Prostate gland (tissue), 2 donors: ENCODE results near the gene NPFFR1. TPM values are rescaled to one million over a fixed set of nuclear protein-coding genes. Genes with fewer than 3 reads are reported as not detected.
"Not testable (repeated sequence)": the region's sequence is repeated elsewhere in the genome, so short reads cannot be mapped to it uniquely, and the experiment has no call there.

Experiments used
- DNase-seq: peaks from one replicate; pipeline ENCODE4 v3.0.0-alpha.2; 2019; ENCODE audit warnings: low spot score
- H3K27ac ChIP-seq, 2 donors: fragments of 200-600 bp; sonication (generic); 2 replicates each; pipeline ENCODE4 v1.5.1; 2017 to 2019
- H3K27me3 ChIP-seq: fragments of 200-600 bp; sonication (generic); replicated peaks from 2 replicates; pipeline ENCODE4 v1.5.1; 2019; ENCODE audit not compliant: insufficient read depth
- H3K36me3 ChIP-seq, 2 donors: fragments of 200-600 bp; sonication (generic); 1 replicate in 1 of 2; 2 replicates in 1 of 2; pipeline versions ENCODE4 v1.5.1 to v1.8.1; 2017 to 2019
- H3K4me1 ChIP-seq: fragments of 200-600 bp; sonication (generic); replicated peaks from 2 replicates; pipeline ENCODE4 v1.5.1; 2019
- H3K4me3 ChIP-seq, 2 donors: fragments of 200-600 bp; sonication (generic); 2 replicates each; pipeline ENCODE4 v1.5.1; 2017 to 2019
- H3K9me3 ChIP-seq: fragments of 200-600 bp; sonication (generic); 2 replicates; pipeline ENCODE4 v1.5.1; 2017
- POLR2A ChIP-seq: fragments of 450-650 bp; IDR thresholded peaks from one replicate; pipeline ENCODE4 v1.6.1; 2016; ENCODE audit warnings: antibody characterized with exemption, mild to moderate bottlenecking
- POLR2AphosphoS5 ChIP-seq: sonication (generic); formaldehyde crosslinking; IDR thresholded peaks from one replicate; pipeline ENCODE4 v1.6.1; 2017; ENCODE audit warnings: antibody characterized with exemption
- WGBS: methylation state at CpG from one replicate; pipeline ENCODE4 v1.1.5; 2018; 5-methylcytosine and 5-hydroxymethylcytosine counted together
- intact Hi-C: fragments of 100-400 bp; cut with DNase I; formaldehyde crosslinking; loops from one replicate; pipeline ENCODE4 v1.14.2; 2022
- total RNA-seq, 2 donors: library from RNA; depleted of rRNA; stranded (reverse); fragments of >200 nt; gene quantifications; one replicate each; pipeline ENCODE4 v1.1.0, GENCODE V29; 2016
- TF ChIP-seq, protein P1 (sequence below), 4 experiments: fragments of 200-600 bp in 2 of 4; fragments of 450-650 bp in 2 of 4; sonication (generic) in 2 of 4; IDR thresholded peaks; 1 replicate in 3 of 4; 2 replicates in 1 of 4; pipeline ENCODE4 v1.5.1; 2016 to 2019; ENCODE audit warnings: antibody characterized with exemption in 4 of 4, mild to moderate bottlenecking in 2 of 4, moderate library complexity in 2 of 4

NPFFR1 gene
- total RNA-seq, 2 donors from 2014 or later = under 0.01 to 1.1 TPM

DNA sequence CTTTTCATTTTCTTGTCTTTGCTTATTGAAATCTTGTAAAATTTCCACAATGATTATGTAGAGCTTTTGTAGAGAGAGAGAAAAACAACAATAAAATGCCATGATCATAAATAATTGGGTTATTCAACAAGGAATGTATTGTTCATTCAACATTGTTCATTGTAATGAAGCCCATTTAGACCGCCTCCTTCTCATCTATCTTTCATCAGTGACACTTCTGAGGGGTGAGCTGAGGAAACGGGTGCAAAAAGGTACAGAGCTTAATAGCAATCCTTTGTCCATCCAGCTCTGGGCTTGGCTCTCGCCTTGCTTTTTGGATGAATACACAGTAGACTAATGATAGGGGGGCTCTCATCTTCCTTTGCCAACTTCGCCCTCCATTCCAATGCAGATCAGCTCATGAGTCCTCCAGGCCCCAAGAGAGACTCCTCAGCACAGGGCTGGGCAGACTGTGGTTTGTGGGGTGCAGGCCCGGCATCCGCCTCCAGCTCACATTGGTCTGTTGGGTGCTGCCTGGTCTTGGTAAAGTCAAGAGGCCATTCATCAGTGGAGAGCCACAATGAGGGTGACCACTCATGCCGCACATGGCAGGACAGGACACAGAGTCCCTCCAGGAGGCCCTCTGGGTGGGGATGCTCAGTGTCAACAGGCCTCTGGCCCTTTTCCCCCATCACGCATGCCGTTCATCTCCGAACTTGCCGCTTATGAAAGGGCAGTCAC is 32.7 kb downstream of the NPFFR1 start:
- Histone ChIP-seq H3K4me1 (no peaks in the 10 kb centered on the region), H3K27ac (no peak overlapping the region), H3K4me3 (no peak overlapping the region), H3K36me3 (no peaks in the 10 kb centered on the region), H3K27me3 (no peaks in the 10 kb centered on the region), H3K9me3 (no peaks in the 10 kb centered on the region)
- TF ChIP-seq POLR2AphosphoS5 = no peak
- TF ChIP-seq, protein P1, sequence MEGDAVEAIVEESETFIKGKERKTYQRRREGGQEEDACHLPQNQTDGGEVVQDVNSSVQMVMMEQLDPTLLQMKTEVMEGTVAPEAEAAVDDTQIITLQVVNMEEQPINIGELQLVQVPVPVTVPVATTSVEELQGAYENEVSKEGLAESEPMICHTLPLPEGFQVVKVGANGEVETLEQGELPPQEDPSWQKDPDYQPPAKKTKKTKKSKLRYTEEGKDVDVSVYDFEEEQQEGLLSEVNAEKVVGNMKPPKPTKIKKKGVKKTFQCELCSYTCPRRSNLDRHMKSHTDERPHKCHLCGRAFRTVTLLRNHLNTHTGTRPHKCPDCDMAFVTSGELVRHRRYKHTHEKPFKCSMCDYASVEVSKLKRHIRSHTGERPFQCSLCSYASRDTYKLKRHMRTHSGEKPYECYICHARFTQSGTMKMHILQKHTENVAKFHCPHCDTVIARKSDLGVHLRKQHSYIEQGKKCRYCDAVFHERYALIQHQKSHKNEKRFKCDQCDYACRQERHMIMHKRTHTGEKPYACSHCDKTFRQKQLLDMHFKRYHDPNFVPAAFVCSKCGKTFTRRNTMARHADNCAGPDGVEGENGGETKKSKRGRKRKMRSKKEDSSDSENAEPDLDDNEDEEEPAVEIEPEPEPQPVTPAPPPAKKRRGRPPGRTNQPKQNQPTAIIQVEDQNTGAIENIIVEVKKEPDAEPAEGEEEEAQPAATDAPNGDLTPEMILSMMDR (IDR thresholded peaks at IDR 0.05) = no peak
- WGBS = 80% methylated on average over 11 of the region's 11 CpGs
- DNase-seq = no peak
- intact Hi-C loops = no loop called here

DNA sequence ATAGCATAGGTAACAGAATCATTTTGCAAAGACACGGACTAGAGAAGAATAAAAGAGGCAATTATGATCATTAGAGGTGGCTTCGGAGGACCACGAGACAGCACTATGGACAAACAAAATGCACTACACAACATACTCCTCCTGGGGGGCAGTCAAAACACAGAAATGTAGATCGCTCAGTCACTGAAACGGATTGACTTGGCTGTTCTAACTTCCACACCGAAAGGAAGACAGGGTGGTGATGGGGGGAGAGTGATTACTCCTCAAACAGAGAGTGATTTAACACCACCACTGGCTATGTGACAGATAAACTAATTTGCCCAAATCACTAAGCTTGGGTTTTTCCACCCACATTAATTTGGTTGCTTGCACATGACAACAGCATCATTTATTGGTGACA is 36.4 kb downstream of the NPFFR1 start:
- no peaks in the 10 kb centered on the region for H3K4me1 ChIP-seq
- H3K36me3 ChIP-seq = no peaks in the 10 kb centered on the region
- WGBS = 61% methylated on average over 6 of the region's 6 CpGs
- no peak overlapping the region for H3K27ac ChIP-seq
- no peak for DNase-seq
- TF ChIP-seq, protein P1 (IDR thresholded peaks at IDR 0.05) = no peak
- TF ChIP-seq POLR2A (no peak), POLR2AphosphoS5 (no peak)
- intact Hi-C loops = no loop called here
- H3K27me3 ChIP-seq = no peaks in the 10 kb centered on the region
- no peaks in the 10 kb centered on the region for H3K9me3 ChIP-seq
- H3K4me3 ChIP-seq = no peak overlapping the region

DNA sequence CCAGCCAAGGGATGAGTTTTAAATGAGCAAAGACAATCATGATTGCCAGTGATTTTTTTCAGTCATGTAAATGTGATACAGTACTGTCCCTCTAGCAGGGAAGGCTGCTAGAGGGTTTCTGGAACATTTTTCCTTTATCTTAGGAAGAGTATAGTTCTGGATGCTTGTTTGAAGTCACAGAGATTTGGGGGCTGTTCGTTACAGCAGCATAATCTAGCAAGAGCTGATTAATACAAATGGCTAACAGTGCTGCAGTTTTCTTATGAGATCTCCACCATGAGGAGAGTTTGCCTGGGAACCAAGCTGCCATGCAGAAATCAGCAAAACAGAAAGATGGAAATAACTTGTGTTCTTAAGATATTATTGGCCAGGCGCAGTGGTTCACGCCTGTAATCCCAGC is 42.7 kb downstream of the NPFFR1 start:
- no peaks in the 10 kb centered on the region for H3K27me3 ChIP-seq
- H3K27ac ChIP-seq = no peak overlapping the region
- no peaks in the 10 kb centered on the region for H3K36me3 ChIP-seq
- DNase-seq = no peak
- no peaks in the 10 kb centered on the region for H3K9me3 ChIP-seq
- H3K4me1 ChIP-seq = no peaks in the 10 kb centered on the region
- no peak overlapping the region for H3K4me3 ChIP-seq
- intact Hi-C loops = no loop called here
- TF ChIP-seq POLR2AphosphoS5 = no peak
- TF ChIP-seq POLR2A = no peak
- TF ChIP-seq, protein P1 (IDR thresholded peaks at IDR 0.05) = no peak
- 96% methylated on average over 3 of the region's 3 CpGs for WGBS

DNA sequence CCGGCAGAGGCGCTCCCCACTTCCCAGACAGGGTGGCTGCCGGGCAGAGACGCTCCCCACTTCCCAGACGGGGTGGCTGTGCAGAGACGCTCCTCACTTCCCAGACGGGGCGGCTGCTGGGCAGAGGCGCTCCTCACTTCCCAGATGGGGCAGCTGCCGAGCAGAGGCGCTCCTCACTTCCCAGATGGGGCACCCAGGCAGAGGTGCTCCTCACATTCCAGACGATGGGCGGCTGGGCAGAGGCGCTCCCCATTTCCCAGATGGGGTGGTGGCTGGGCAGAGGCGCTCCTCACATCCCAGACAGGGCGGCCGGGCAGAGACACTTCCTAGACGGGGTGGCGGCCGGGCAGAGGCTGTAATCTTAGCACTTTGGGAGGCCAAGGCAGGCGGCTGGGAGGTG is 43.8 kb downstream of the NPFFR1 start:
- H3K27me3 ChIP-seq, intact Hi-C loops, H3K4me1 ChIP-seq, H3K9me3 ChIP-seq, H3K36me3 ChIP-seq, H3K4me3 ChIP-seq, H3K27ac ChIP-seq, DNase-seq: not testable (repeated sequence)
- WGBS = 86% methylated on average over 17 of the region's 21 CpGs

DNA sequence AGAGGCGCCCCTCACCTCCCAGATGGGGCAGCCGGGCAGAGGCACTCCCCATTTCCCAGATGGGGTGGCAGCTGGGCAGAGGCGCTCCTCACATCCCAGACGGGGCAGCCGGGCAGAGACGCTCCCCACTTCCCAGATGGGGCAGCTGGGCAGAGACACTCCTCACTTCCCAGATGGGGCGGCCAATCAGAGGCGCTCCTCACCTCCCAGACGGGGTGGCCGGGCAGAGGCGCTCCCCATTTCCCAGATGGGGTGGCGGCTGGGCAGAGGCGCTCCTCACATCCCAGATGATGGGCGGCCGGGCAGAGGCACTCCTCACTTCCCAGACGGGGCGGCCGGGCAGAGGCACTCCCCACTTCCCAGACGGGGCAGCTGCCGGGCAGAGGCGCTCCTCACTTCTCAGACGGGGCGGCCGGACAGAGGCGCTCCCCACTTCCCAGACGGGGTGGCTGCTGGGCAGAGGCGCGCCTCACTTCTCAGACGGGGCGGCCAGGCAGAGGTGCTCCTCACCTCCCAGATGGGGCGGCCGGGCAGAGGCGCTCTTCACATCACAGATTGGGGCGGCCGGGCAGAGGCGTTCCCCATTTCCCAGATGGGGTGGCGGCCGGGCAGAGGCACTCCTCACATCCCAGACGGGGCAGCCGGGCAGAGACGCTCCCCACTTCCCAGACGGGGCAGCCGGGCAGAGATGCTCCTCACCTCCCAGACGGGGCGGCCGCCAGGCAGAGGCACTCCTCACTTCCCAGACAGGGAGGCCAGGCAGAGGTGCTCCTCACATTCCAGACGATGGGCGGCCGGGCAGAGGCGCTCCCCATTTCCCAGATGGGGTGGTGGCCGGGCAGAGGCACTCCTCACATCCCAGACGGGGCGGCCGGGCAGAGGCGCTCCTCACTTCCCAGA is 44.5 kb downstream of the NPFFR1 start:
- DNase-seq, H3K4me3 ChIP-seq, H3K9me3 ChIP-seq, H3K27ac ChIP-seq, H3K27me3 ChIP-seq, H3K36me3 ChIP-seq, intact Hi-C loops, H3K4me1 ChIP-seq: not testable (repeated sequence)
- 93% methylated on average over 37 of the region's 55 CpGs for WGBS

DNA sequence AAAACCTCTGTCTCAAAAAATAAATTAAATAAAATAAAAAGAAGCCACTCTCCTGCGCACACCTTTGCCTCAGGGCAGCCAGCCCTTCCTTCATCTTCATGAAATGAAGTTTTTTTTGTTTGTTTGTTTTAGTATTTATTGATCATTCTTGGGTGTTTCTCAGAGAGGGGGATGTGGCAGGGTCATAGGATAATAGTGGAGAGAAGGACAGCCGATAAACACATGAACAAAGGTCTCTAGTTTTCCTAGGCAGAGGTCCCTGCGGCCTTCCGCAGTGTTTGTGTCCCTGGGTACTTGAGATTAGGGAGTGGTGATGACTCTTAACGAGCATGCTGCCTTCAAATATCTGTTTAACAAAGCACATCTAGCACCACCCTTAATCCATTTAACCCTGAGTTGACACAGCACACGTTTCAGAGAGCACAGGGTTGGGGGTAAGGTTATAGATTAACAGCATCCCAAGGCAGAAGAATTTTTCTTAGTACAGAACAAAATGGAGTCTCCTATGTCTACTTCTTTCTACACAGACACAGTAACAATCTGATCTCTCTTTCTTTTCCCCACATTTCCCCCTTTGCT is 45.8 kb downstream of the NPFFR1 start:
- H3K27ac ChIP-seq, H3K27me3 ChIP-seq, intact Hi-C loops, H3K4me1 ChIP-seq, H3K9me3 ChIP-seq, H3K4me3 ChIP-seq, DNase-seq, H3K36me3 ChIP-seq: not testable (repeated sequence)
- WGBS = 70% methylated on average over 6 of the region's 6 CpGs
